CD4-positive, alpha-beta T cell treated with Interferon alpha-2 for 1 hour (primary cell): ENCODE measurements around the gene SLC35D2.

ENCODE experiments used
- DNase-seq, 2 donors: peaks; one replicate each; pipeline ENCODE4 v3.0.0-alpha.2; 2020 to 2022

The SLC35D2 gene

DNA sequence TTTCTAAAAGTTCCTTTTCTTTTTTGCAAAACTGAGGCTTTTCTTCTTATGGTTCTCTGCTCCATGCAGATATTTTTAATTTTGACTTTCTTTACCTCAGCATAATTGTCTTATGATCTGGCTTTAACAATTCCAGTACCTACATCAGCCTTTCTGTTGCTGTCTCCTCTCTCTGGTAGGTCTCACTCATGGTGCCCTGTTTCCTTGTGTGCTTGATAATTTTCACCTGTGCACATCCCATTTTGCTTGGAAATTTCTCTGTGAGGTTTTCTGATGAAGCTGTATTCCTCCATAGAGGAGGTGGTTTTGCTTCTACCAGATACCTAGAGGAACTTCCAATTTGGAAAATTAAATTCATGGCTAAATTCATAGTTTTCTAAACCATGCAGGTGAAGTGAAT, 79.3 kb downstream of the SLC35D2 start:
- DNase-seq, result no peak

DNA sequence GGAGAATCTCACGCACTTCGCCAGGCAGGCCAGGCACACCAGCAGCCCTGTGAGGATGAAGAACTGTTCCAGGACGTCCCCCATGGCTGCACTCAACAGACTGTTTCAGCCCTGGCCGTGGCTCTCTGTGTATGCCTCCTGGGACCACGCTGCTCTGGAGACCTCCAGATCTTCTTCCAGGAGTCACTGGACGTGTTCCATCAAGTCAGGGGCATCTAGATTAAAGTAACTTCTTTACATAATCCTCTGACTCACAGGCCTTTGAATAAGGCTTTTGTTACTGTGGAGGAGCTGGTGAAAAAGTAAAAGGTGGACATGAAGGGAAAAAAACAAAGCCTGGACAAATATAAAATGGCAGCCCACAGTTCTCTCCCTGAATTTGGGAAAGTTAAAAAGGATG, 81.5 kb downstream of the SLC35D2 start, which contains the start of gene HSD17B3:
HSD17B3 (minus strand) TSS at position 156 of the 400 bp plus-strand sequence; CDS start at position 84, 72 bp downstream.
- no peak for DNase-seq

DNA sequence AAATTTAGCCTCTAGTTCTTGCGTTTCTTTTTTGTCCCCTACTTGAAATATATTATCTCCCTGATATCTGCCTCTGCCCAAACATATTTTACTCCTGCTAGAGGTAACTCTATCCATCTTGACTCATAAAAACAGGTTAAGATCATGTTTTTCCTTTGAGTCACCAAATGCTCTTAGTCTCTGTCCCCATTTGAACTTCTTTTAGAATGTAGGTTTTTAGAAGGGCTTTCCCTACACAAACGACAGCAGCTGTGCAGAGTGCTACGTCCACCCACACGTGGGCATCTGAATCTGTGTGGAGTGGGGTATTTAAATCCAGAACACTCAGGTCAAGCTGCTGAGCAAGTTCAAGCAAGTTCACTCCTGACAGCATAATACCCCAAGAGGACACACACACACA, 83.7 kb downstream of the SLC35D2 start:
- DNase-seq, result no peak

DNA sequence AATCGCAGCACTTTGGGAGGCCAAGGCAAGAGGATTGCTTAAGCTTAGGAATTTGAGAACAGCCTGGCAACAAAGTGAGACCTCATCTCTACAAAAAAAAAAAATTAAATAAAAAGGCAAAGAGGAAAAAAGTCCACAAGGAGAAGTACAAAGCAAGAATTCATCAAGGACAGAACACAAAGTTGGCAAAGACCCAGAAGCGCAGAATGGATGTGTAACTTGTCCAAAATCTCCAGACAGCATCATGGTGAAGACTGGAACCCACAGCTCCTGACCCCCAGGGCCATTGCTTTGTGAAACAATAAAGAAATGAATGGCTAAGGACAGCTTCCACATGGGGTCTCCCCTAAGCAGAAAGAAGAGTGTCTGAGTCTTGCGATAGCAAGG, 89.4 kb downstream of the SLC35D2 start:
- DNase-seq, result no peak

- no peak for DNase-seq
These were observed 89.9 kb downstream of the SLC35D2 start for GRCh38 chr9:96293498-96294158.

GRCh38 chr9:96289392-96289791, 94.1 kb downstream of the SLC35D2 start:
- DNase-seq, result no peak

GRCh38 chr9:96281641-96282040, 101.9 kb downstream of the SLC35D2 start:
- no peak for DNase-seq

- no peak for DNase-seq
These were observed 103.6 kb downstream of the SLC35D2 start for GRCh38 chr9:96279932-96280331.

DNA sequence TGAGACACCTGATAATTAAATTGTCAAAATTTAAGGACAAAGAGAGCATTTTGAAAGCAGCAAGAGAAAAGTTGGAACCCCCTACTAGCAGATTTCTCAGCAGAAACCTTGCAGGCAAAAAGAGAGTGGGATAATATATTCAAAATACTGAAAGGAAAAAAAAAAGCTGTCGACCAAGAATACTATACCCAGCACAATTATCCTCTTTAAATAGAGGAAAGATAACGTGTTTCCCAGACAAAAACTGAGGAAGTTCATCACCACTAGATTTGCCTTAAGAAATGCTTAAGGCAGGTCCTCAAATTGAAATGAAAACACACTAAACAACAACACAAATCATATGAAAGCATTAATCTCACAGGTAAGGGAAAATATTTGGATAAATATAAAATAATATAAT, 108.6 kb downstream of the SLC35D2 start:
- no peak for DNase-seq
